K562 (cell line): Measurements from ENCODE around the gene HEMK1. TPM values are rescaled to one million over a fixed set of nuclear protein-coding genes. Genes with fewer than 3 reads are reported as not detected.

Experiments used
- ATF6 ChIP-seq: sonication (generic); formaldehyde crosslinking; IDR thresholded peaks from 2 replicates; pipeline ENCODE4 v1.4.0; 2020; ENCODE audit warnings: mild to moderate bottlenecking, missing genetic modification reagents
- ATF7 ChIP-seq: fragments of 450-650 bp; IDR thresholded peaks from 2 replicates; pipeline ENCODE4 v1.7.1; 2014; ENCODE audit warnings: mild to moderate bottlenecking, moderate library complexity
- CHD4 ChIP-seq: fragments of 200-600 bp; sonication (generic); IDR thresholded peaks from 3 replicates; pipeline ENCODE4 v1.6.1; 2012; ENCODE audit warnings: low read depth, mild to moderate bottlenecking, mixed read lengths, low read length, inconsistent platforms; ENCODE audit not compliant: insufficient read depth, insufficient replicate concordance, poor library complexity, severe bottlenecking
- ELK3 ChIP-seq: fragments of 450-650 bp; formaldehyde crosslinking; IDR thresholded peaks from 2 replicates; pipeline ENCODE4 v1.4.0; 2020; ENCODE audit warnings: mild to moderate bottlenecking
- ETV1 ChIP-seq: fragments of 450-650 bp; conservative IDR thresholded peaks from 2 replicates; pipeline ENCODE4 v1.6.1; 2016; ENCODE audit warnings: missing genetic modification characterization, control low read depth, low read depth, missing compliant biosample characterization
- GABPA ChIP-seq: fragments of 200-800 bp; sonication (Bioruptor generic); conservative IDR thresholded peaks from 2 replicates; pipeline ENCODE4 v1.6.1; 2016; ENCODE audit warnings: low read depth, missing genetic modification characterization, missing compliant biosample characterization
- HES1 ChIP-seq: fragments of 450-650 bp; IDR thresholded peaks from 2 replicates; pipeline ENCODE4 v1.6.1; 2016; ENCODE audit warnings: low read depth, mild to moderate bottlenecking, moderate library complexity
- HNRNPL ChIP-seq: fragments of 200-400 bp; formaldehyde crosslinking; IDR thresholded peaks from 2 replicates; pipeline ENCODE4 v1.6.1; 2017; ENCODE audit warnings: low read depth, mild to moderate bottlenecking, low read length
- KDM4B ChIP-seq, 2 experiments: fragments of 450-650 bp in 1 of 2; sonication (generic) in 1 of 2; IDR thresholded peaks; 2 replicates each; pipeline ENCODE4 v1.6.1; 2016 to 2017; ENCODE audit warnings: borderline replicate concordance in 2 of 2, antibody characterized with exemption in 1 of 2, low read depth in 1 of 2, mild to moderate bottlenecking in 1 of 2
- MCM2 ChIP-seq: fragments of 450-650 bp; IDR thresholded peaks from 2 replicates; pipeline ENCODE4 v1.6.1; 2017; ENCODE audit warnings: low read depth, mild to moderate bottlenecking
- MTA1 ChIP-seq: fragments of 450-650 bp; IDR thresholded peaks from 2 replicates; pipeline ENCODE4 v1.6.1; 2017; ENCODE audit warnings: borderline replicate concordance
- NKRF ChIP-seq: fragments of 450-650 bp; IDR thresholded peaks from 2 replicates; pipeline ENCODE4 v1.6.1; 2016; ENCODE audit warnings: borderline replicate concordance
- NR2C2 ChIP-seq, 2 experiments: fragments of 200-800 bp in 1 of 2; sonication (Bioruptor generic) in 1 of 2; sonication (generic) in 1 of 2; formaldehyde crosslinking in 1 of 2; IDR thresholded peaks; 2 replicates each; pipeline versions ENCODE4 v1.6.1 to v1.8.0; 2016 to 2022; ENCODE audit warnings: mild to moderate bottlenecking in 1 of 2, missing compliant biosample characterization in 1 of 2, missing genetic modification characterization in 1 of 2, missing genetic modification reagents in 1 of 2
- SIRT6 ChIP-seq: IDR thresholded peaks from one replicate; pipeline ENCODE4 v1.6.1; 2012; ENCODE audit warnings: low read depth, mild to moderate bottlenecking, control low read depth, inconsistent platforms, low read length, moderate library complexity
- SMARCA4 ChIP-seq: fragments of 450-650 bp; IDR thresholded peaks from 2 replicates; pipeline ENCODE4 v1.6.1; 2016
- TAF15 ChIP-seq: fragments of 200-400 bp; formaldehyde crosslinking; IDR thresholded peaks from 2 replicates; pipeline ENCODE4 v1.6.1; 2017; ENCODE audit warnings: mild to moderate bottlenecking, low read depth, low read length, moderate library complexity
- VEZF1 ChIP-seq: fragments of 200-800 bp; sonication (Bioruptor generic); IDR thresholded peaks from 2 replicates; pipeline ENCODE4 v1.6.1; 2017; ENCODE audit warnings: missing genetic modification characterization, missing compliant biosample characterization
- ZNF124 ChIP-seq: sonication (generic); formaldehyde crosslinking; IDR thresholded peaks from 2 replicates; pipeline ENCODE4 v1.8.1; 2022; ENCODE audit warnings: missing genetic modification reagents
- ZNF263 ChIP-seq: sonication (generic); formaldehyde crosslinking; IDR thresholded peaks from 2 replicates; pipeline ENCODE4 v1.8.0; 2022; ENCODE audit warnings: mild to moderate bottlenecking, missing genetic modification reagents, borderline replicate concordance
- ZNF584 ChIP-seq: fragments of 200-800 bp; sonication (Bioruptor generic); IDR thresholded peaks from 2 replicates; pipeline ENCODE4 v1.6.1; 2016; ENCODE audit warnings: low read depth, mild to moderate bottlenecking, missing genetic modification characterization, missing compliant biosample characterization
- polyA plus RNA-seq, 8 experiments: library from polyadenylated mRNA; depleted of rRNA in 4 of 8; stranded (reverse) in 5 of 8; unstranded in 3 of 8; fragments of >200 nt; fragmentation: Nextera tagmentation in 2 of 8; fragmentation: Illumina TruSeq in 1 of 8; extraction: Ambion mirVana in 2 of 8; extraction: Trizol in 1 of 8; gene quantifications; 2 replicates each; pipeline versions ENCODE4 v1.2.1 to v1.2.3, GENCODE V29; 2011 to 2014; ENCODE audit warnings: inconsistent platforms in 1 of 8, missing spikeins in 1 of 8
- total RNA-seq, 7 experiments: library from RNA; depleted of rRNA in 6 of 7; stranded (reverse); fragments of >200 nt in 6 of 7; fragmentation: Illumina TruSeq in 2 of 7; extraction: Trizol in 2 of 7; gene quantifications; 2 replicates each; pipeline versions ENCODE4 v1.2.1 to v1.2.3, GENCODE V29; 2011 to 2021; ENCODE audit warnings: low replicate concordance in 1 of 7

The HEMK1 gene
- total and polyA plus RNA-seq, 9 of the 15 experiments (the other 6 are each of a cell fraction or from before 2014, with no cell fraction given) = 2.0 to 16.8 (median 11.4) TPM

GRCh38 chr3:50600141-50600753, 30.9 kb downstream of the HEMK1 start (continued):
- TF ChIP-seq NR2C2 (CRISPR knock-in tag; IDR thresholded peaks at IDR 0.05) (no peak), NR2C2 (tag; IDR thresholded peaks at IDR 0.05) (no peak), ETV1 (tag) (0 out of 2 replicates have a peak, but pooled peaks have one; percentile 37), HNRNPL (no peak), GABPA (tag) (no peak), HES1 (no peak), CHD4 (no peak), ATF6 (no peak), ZNF124 (CRISPR knock-in tag) (no peak), ELK3 (CRISPR knock-in tag) (no peak), VEZF1 (CRISPR knock-in tag) (no peak), ZNF584 (CRISPR knock-in tag) (no peak), KDM4B (IDR thresholded peaks at IDR 0.05; ENCODE audit: borderline replicate concordance in 2 of 2, low read depth in 1 of 2) (no peak), SMARCA4 (peak; percentile 52), SIRT6 (no peak), ATF7 (no peak), ZNF263 (CRISPR knock-in tag) (no peak), TAF15 (no peak), MCM2 (no peak), NKRF (peak; percentile 26; the same call in 1 of the 2 replicates), MTA1 (no peak; the same call in 1 of the 2 replicates)
